ENCODE data around the gene GUCY2C.

The GUCY2C gene

GRCh38 chr12:14591719-14592118 is 104.7 kb downstream of the GUCY2C start:
- Histone ChIP-seq H3K9ac (ENCODE audit: low read depth, low read length) (no peak overlapping the region), H3K36me3 (ENCODE audit: insufficient read depth, low read length) (no peaks in the 10 kb centered on the region), H4K20me1 (ENCODE audit: insufficient read depth, low read length) (no peaks in the 10 kb centered on the region), H3K9me3 (ENCODE audit: insufficient read depth, low read length, severe bottlenecking) (no peaks in the 10 kb centered on the region), H3K27me3 (ENCODE audit: insufficient read depth, low read length, poor library complexity) (no peaks in the 10 kb centered on the region), H3K4me1 (ENCODE audit: insufficient read depth, low read length) (no peaks in the 10 kb centered on the region), H3K4me2 (ENCODE audit: insufficient read depth, low read length) (no peak overlapping the region), H3K79me2 (ENCODE audit: insufficient read depth, low read length) (no peaks in the 10 kb centered on the region), H3K27ac (ENCODE audit: low read length) (no peak overlapping the region), H3K4me3 (ENCODE audit: low read depth in 1 of 2, low read length in 2 of 2) (no peak overlapping the region), H2AFZ (ENCODE audit: low read depth, low read length) (no peak overlapping the region)
- TF ChIP-seq EZH2 (IDR thresholded peaks at IDR 0.05; ENCODE audit: borderline replicate concordance, low read depth, low read length, severe bottlenecking) (no peak), CTCF (IDR thresholded peaks at IDR 0.05; ENCODE audit: borderline replicate concordance, extremely low read depth, low read length, poor library complexity, severe bottlenecking) (no peak)
- no peak for DNase-seq
- ATAC-seq (ENCODE audit: insufficient read depth, low read depth), result no peak

- H3K9ac ChIP-seq (ENCODE audit: low read depth, low read length), result no peak overlapping the region
- H3K9me3 ChIP-seq (ENCODE audit: insufficient read depth, low read length, severe bottlenecking), result no peaks in the 10 kb centered on the region
- no peaks in the 10 kb centered on the region for H4K20me1 ChIP-seq (ENCODE audit: insufficient read depth, low read length)
- no peaks in the 10 kb centered on the region for H3K27me3 ChIP-seq (ENCODE audit: insufficient read depth, low read length, poor library complexity)
- H3K4me3 ChIP-seq (ENCODE audit: low read depth in 1 of 2, low read length in 2 of 2), result no peak overlapping the region
- no peak overlapping the region for H3K27ac ChIP-seq (ENCODE audit: low read length)
- no peaks in the 10 kb centered on the region for H3K36me3 ChIP-seq (ENCODE audit: insufficient read depth, low read length)
- H3K4me1 ChIP-seq (ENCODE audit: insufficient read depth, low read length), result no peaks in the 10 kb centered on the region
- H2AFZ ChIP-seq (ENCODE audit: low read depth, low read length), result no peak overlapping the region; the same call in 1 of the 2 replicates
- no peaks in the 10 kb centered on the region for H3K79me2 ChIP-seq (ENCODE audit: insufficient read depth, low read length)
- no peak for DNase-seq
- H3K4me2 ChIP-seq (ENCODE audit: insufficient read depth, low read length), result no peak overlapping the region
- TF ChIP-seq EZH2 (IDR thresholded peaks at IDR 0.05; ENCODE audit: borderline replicate concordance, low read depth, low read length, severe bottlenecking) (no peak), CTCF (IDR thresholded peaks at IDR 0.05; ENCODE audit: borderline replicate concordance, extremely low read depth, low read length, poor library complexity, severe bottlenecking) (no peak)
- no peak for ATAC-seq (ENCODE audit: insufficient read depth, low read depth)
Measured at GRCh38 chr12:14589169-14590004, 107.0 kb downstream of the GUCY2C start.

- H3K4me1 ChIP-seq (ENCODE audit: insufficient read depth, low read length), result no peaks in the 10 kb centered on the region
- no peaks in the 10 kb centered on the region for H3K79me2 ChIP-seq (ENCODE audit: insufficient read depth, low read length)
- no peak overlapping the region for H3K4me2 ChIP-seq (ENCODE audit: insufficient read depth, low read length)
- no peak overlapping the region for H3K4me3 ChIP-seq (ENCODE audit: low read depth in 1 of 2, low read length in 2 of 2)
- no peak for TF ChIP-seq EZH2 (IDR thresholded peaks at IDR 0.05; ENCODE audit: borderline replicate concordance, low read depth, low read length, severe bottlenecking)
- TF ChIP-seq CTCF (IDR thresholded peaks at IDR 0.05; ENCODE audit: borderline replicate concordance, extremely low read depth, low read length, poor library complexity, severe bottlenecking), result no peak
- ATAC-seq (ENCODE audit: insufficient read depth, low read depth) (no peak), DNase-seq (no peak)
- no peak overlapping the region for H3K27ac ChIP-seq (ENCODE audit: low read length)
- H3K27me3 ChIP-seq (ENCODE audit: insufficient read depth, low read length, poor library complexity), result no peaks in the 10 kb centered on the region
- H2AFZ ChIP-seq (ENCODE audit: low read depth, low read length), result no peak overlapping the region; the same call in 1 of the 2 replicates
- H3K36me3 ChIP-seq (ENCODE audit: insufficient read depth, low read length), result no peaks in the 10 kb centered on the region
- no peak overlapping the region for H3K9ac ChIP-seq (ENCODE audit: low read depth, low read length)
- no peaks in the 10 kb centered on the region for H4K20me1 ChIP-seq (ENCODE audit: insufficient read depth, low read length)
- no peaks in the 10 kb centered on the region for H3K9me3 ChIP-seq (ENCODE audit: insufficient read depth, low read length, severe bottlenecking)
Measured at GRCh38 chr12:14588571-14588970, 107.8 kb downstream of the GUCY2C start.
